Activated naive CD8-positive, alpha-beta T cell (primary cell): ENCODE measurements around the gene PRPF38A.
"Not testable (repeated sequence)": the region's sequence is repeated elsewhere in the genome, so short reads cannot be mapped to it uniquely, and the experiment has no call there.

Experiments used
- H3K27ac Mint-ChIP-seq: one replicate; pipeline ENCODE4 v1.8.0; 2021; ENCODE audit warnings: mixed read lengths
- H3K27me3 Mint-ChIP-seq: one replicate; pipeline ENCODE4 v1.8.0; 2021; ENCODE audit warnings: mixed read lengths
- H3K36me3 Mint-ChIP-seq: one replicate; pipeline ENCODE4 v1.8.0; 2021; ENCODE audit warnings: mixed read lengths
- H3K4me1 Mint-ChIP-seq: one replicate; pipeline ENCODE4 v1.8.0; 2021; ENCODE audit warnings: low read depth, mixed read lengths
- H3K4me3 Mint-ChIP-seq: one replicate; pipeline ENCODE4 v1.8.0; 2021; ENCODE audit warnings: mild to moderate bottlenecking, mixed read lengths
- H3K9me3 Mint-ChIP-seq: one replicate; pipeline ENCODE4 v1.8.0; 2021; ENCODE audit warnings: low read depth, mixed read lengths

Gene PRPF38A

GRCh38 chr1:52367272-52367671 lies 37.1 kb upstream of the PRPF38A start:
- Mint-ChIP-seq H3K9me3 (no peaks in the 10 kb centered on the region), H3K4me3 (peak overlapping the region; percentile 56), H3K4me1 (peaks cover 48% of the 10 kb centered on the region), H3K27me3 (no peaks in the 10 kb centered on the region), H3K27ac (no peak overlapping the region), H3K36me3 (no peaks in the 10 kb centered on the region)

GRCh38 chr1:52368383-52369172 lies 35.8 kb upstream of the PRPF38A start:
- Mint-ChIP-seq H3K9me3 (no peaks in the 10 kb centered on the region), H3K4me3 (peak overlapping the region; percentile 79), H3K4me1 (peaks cover 43% of the 10 kb centered on the region), H3K27ac (no peak overlapping the region), H3K36me3 (peaks cover 2% of the 10 kb centered on the region), H3K27me3 (no peaks in the 10 kb centered on the region)

DNA sequence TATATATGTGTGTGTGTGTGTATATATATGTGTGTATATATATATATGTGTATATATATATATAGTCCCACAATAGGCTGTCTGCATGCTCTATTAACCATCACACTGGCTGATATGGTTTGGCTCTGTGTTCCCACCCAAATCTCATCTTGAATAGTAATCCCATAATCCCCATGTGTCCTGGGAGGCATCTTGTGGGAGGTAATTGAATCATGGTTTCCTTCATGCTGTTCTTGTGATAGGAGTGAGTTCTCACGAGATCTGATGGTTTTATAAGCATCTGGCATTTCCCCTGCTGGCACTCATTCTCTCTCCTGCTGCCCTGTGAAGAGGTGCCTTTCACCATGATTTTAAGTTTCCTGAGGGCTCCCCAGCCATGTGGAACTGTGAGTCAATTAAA lies 34.6 kb upstream of the PRPF38A start:
- not testable (repeated sequence) for H3K36me3 Mint-ChIP-seq, H3K27me3 Mint-ChIP-seq, H3K9me3 Mint-ChIP-seq, H3K27ac Mint-ChIP-seq, H3K4me3 Mint-ChIP-seq
- H3K4me1 Mint-ChIP-seq, result peaks cover 32% of the 10 kb centered on the region

DNA sequence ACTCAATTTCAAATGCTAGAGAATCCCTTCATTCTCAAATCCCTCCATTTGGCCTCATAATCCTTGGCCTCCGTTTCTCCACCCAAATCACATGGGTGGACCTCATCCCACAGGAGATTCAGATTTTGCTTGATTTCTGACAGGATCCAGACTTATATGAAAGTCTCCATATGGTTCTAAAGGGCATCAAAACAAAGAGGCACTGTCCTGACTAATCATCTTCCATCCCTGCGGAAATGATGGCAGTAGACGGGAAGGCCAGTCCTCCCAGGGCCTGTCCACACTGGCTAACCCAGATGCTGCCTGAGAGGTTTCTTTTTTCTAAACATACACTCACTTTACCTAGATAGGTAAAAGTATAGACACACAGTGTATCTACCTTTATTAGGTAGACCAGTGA lies 19.0 kb upstream of the PRPF38A start:
- no peak overlapping the region for H3K4me3 Mint-ChIP-seq
- no peaks in the 10 kb centered on the region for H3K27me3 Mint-ChIP-seq
- H3K9me3 Mint-ChIP-seq, result no peaks in the 10 kb centered on the region
- H3K27ac Mint-ChIP-seq, result no peak overlapping the region
- no peaks in the 10 kb centered on the region for H3K4me1 Mint-ChIP-seq
- H3K36me3 Mint-ChIP-seq, result peaks cover 18% of the 10 kb centered on the region

DNA sequence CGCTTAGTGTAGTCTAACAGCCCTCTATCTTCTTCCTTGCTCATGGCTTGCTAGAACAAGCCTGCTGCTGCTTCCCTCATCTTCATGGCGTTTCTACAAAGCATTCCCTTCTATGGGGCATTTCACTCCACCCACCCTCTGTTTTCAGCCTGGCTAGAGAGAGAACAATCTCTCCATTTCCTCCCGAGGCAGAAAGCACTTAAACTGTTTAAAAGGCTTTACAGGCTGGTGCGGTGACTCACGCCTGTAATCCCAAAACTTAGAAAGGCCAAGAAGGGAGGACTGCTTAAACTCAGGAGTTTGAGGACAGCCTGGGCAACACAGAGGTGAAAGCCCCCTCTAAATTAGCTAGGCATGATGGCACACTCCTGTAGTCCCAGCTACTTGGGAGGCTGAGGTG lies 17.9 kb upstream of the PRPF38A start:
- peaks cover 18% of the 10 kb centered on the region for H3K36me3 Mint-ChIP-seq

GRCh38 chr1:52393174-52393573 lies 11.2 kb upstream of the PRPF38A start:
- Mint-ChIP-seq H3K4me1 (no peaks in the 10 kb centered on the region), H3K4me3 (no peak overlapping the region), H3K9me3 (no peaks in the 10 kb centered on the region), H3K27ac (no peak overlapping the region), H3K36me3 (peaks cover 26% of the 10 kb centered on the region), H3K27me3 (no peaks in the 10 kb centered on the region)

More for the DNA sequence above, 17.9 kb upstream of the PRPF38A start:
- Mint-ChIP-seq H3K4me1 (no peaks in the 10 kb centered on the region), H3K9me3 (no peaks in the 10 kb centered on the region), H3K27me3 (no peaks in the 10 kb centered on the region), H3K4me3 (no peak overlapping the region), H3K27ac (no peak overlapping the region)

DNA sequence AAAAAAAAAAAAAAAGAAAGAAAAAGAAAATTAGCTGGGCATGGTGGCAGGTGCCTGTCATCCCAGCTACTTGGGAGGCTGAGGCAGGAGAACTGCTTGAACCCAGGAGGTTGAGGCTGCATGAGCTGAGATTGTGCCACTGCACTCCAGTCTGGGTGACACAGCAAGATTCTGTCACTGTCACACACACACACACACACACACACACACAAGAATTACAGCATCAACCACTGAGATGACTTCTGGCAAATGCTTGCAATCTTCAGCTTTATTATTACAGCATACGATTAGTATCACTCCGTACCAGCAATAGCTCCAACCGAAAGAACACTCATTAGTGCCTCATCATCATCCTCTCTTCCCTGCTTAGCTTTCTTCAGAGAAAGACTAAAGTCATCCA lies 4.8 kb upstream of the PRPF38A start:
- Mint-ChIP-seq H3K27ac (no peak overlapping the region), H3K27me3 (no peaks in the 10 kb centered on the region), H3K9me3 (no peaks in the 10 kb centered on the region), H3K4me3 (no peak overlapping the region), H3K4me1 (peaks cover 12% of the 10 kb centered on the region), H3K36me3 (peaks cover 18% of the 10 kb centered on the region)

- H3K27ac Mint-ChIP-seq, result no peak overlapping the region
- no peaks in the 10 kb centered on the region for H3K27me3 Mint-ChIP-seq
- H3K9me3 Mint-ChIP-seq, result no peaks in the 10 kb centered on the region
- peaks cover 18% of the 10 kb centered on the region for H3K36me3 Mint-ChIP-seq
- peaks cover 15% of the 10 kb centered on the region for H3K4me1 Mint-ChIP-seq
- no peak overlapping the region for H3K4me3 Mint-ChIP-seq
Observed at GRCh38 chr1:52400131-52400530, 4.3 kb upstream of the PRPF38A start.

DNA sequence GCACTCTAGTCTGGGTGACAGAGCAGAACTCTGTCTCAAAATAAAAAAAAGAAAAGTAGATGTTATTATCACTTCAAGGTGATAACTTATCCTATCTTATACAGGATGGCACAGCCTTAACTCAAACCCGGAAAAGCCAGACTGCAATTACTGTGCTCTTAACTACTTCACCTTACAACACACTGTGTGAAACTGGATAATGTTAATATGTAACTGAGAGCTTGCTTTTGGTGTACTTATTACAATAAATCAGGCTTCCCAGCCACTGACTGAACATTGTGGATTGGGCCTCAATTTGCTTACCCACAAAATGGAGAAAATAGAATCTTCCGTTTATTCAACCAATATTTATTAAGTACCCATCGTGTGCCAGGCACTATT lies 1.6 kb upstream of the PRPF38A start:
- no peak overlapping the region for H3K27ac Mint-ChIP-seq
- peaks cover 18% of the 10 kb centered on the region for H3K36me3 Mint-ChIP-seq
- H3K4me3 Mint-ChIP-seq, result peak overlapping the region; percentile 100
- peaks cover 33% of the 10 kb centered on the region for H3K4me1 Mint-ChIP-seq
- H3K9me3 Mint-ChIP-seq, result no peaks in the 10 kb centered on the region
- no peaks in the 10 kb centered on the region for H3K27me3 Mint-ChIP-seq

- Mint-ChIP-seq H3K9me3 (no peaks in the 10 kb centered on the region), H3K4me3 (peak overlapping the region; percentile 100), H3K27ac (peak overlapping the region; percentile 99), H3K27me3 (no peaks in the 10 kb centered on the region), H3K36me3 (peaks cover 18% of the 10 kb centered on the region), H3K4me1 (peaks cover 33% of the 10 kb centered on the region)
Observed at GRCh38 chr1:52403566-52404115, 761 bp upstream of the PRPF38A start.

DNA sequence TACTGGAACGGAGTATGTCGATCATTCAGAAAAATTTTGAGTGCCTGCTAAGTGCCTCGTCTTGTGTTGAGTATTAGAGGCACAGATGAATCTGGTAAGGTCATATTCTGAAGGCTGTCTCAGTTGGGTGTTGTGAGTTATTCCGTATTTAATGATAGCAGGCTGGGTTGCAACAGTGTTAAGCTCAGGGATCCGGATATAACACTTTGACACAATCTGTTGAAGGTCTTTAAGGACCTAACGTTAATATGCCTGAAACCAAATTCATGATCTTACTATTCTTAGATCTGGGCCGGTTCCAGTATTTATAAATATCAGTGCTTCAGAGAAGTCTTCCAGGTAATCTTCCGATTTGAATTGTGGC lies 555 bp downstream of the PRPF38A start:
- Mint-ChIP-seq H3K27ac (peak overlapping the region; percentile 99), H3K4me3 (peak overlapping the region; percentile 100), H3K9me3 (no peaks in the 10 kb centered on the region), H3K4me1 (peaks cover 37% of the 10 kb centered on the region), H3K27me3 (no peaks in the 10 kb centered on the region), H3K36me3 (peaks cover 19% of the 10 kb centered on the region)

GRCh38 chr1:52413410-52413989 lies 9.1 kb downstream of the PRPF38A start:
- H3K4me3 Mint-ChIP-seq, result no peak overlapping the region
- peaks cover 17% of the 10 kb centered on the region for H3K36me3 Mint-ChIP-seq
- H3K4me1 Mint-ChIP-seq, result peaks cover 18% of the 10 kb centered on the region
- no peaks in the 10 kb centered on the region for H3K27me3 Mint-ChIP-seq
- no peaks in the 10 kb centered on the region for H3K9me3 Mint-ChIP-seq
- no peak overlapping the region for H3K27ac Mint-ChIP-seq

GRCh38 chr1:52414942-52415341 lies 10.5 kb downstream of the PRPF38A start:
- Mint-ChIP-seq H3K4me1 (peaks cover 27% of the 10 kb centered on the region), H3K27me3 (no peaks in the 10 kb centered on the region), H3K27ac (no peak overlapping the region)

DNA sequence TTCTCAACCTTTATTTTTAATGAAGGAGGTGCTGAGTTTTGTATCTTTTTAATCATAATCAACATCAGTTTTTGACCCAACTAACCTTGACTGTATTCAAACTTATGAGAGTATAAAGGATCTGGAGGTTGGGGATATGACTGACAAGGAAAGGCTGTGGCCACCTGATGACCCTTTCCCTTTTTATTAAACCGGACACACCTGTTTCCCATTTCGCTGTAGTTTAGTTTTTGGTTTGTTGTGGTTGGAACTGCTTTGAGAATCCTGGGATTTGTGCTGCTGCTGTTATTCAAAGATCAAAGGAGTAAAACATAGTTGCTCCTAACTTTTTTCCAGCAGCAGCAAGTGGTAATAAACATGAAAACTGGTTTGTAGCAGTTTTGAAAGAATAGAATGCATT lies 12.4 kb downstream of the PRPF38A start:
- Mint-ChIP-seq H3K27ac (no peak overlapping the region), H3K4me1 (peaks cover 31% of the 10 kb centered on the region), H3K4me3 (no peak overlapping the region), H3K27me3 (no peaks in the 10 kb centered on the region), H3K9me3 (no peaks in the 10 kb centered on the region), H3K36me3 (peaks cover 12% of the 10 kb centered on the region)

More at GRCh38 chr1:52414942-52415341, 10.5 kb downstream of the PRPF38A start:
- Mint-ChIP-seq H3K36me3 (peaks cover 16% of the 10 kb centered on the region), H3K9me3 (no peaks in the 10 kb centered on the region), H3K4me3 (no peak overlapping the region)

DNA sequence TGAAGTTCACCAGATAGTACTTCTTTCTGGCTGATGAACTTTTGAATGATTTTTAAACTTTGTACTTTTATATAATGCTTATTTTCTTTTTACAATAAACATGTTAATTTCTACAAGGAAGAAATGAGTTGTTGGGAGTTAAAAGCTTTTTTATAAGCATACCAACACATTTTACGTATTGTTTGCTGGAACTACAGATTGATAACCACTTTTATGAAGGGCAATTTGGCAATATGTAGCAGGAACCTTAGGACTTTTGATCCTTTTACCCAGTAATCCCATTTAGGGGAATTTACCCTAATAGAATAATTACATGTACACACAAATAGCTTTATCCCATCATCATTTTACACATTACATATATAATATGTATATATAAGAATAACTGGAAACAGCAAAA lies 16.3 kb downstream of the PRPF38A start:
- Mint-ChIP-seq H3K27me3 (no peaks in the 10 kb centered on the region), H3K9me3 (no peaks in the 10 kb centered on the region), H3K27ac (no peak overlapping the region), H3K36me3 (peaks cover 12% of the 10 kb centered on the region), H3K4me3 (no peak overlapping the region), H3K4me1 (peaks cover 58% of the 10 kb centered on the region)
